ENCODE measurements around the gene CALCOCO1.

GRCh38 chr12:53733051-53733806 is 6.0 kb upstream of the CALCOCO1 start:
- TF ChIP-seq CTCF (conservative IDR thresholded peaks at IDR 0.05) (no peak), EZH2 (IDR thresholded peaks at IDR 0.05; ENCODE audit: low read depth) (no peak)

Measured in PC-9 (cell line).